Measurements from ENCODE around the gene IQSEC2. TPM values are rescaled to one million over a fixed set of nuclear protein-coding genes. Genes with fewer than 3 reads are reported as not detected.
A peak's percentile ranks its signal among the peaks of the same experiment; 100 is the strongest.

Gene IQSEC2
- total and polyA plus RNA-seq, 9 of the 15 experiments (the other 6 are each of a cell fraction or from before 2014, with no cell fraction given), result 2.7 to 41.8 (median 20.1) TPM

DNA sequence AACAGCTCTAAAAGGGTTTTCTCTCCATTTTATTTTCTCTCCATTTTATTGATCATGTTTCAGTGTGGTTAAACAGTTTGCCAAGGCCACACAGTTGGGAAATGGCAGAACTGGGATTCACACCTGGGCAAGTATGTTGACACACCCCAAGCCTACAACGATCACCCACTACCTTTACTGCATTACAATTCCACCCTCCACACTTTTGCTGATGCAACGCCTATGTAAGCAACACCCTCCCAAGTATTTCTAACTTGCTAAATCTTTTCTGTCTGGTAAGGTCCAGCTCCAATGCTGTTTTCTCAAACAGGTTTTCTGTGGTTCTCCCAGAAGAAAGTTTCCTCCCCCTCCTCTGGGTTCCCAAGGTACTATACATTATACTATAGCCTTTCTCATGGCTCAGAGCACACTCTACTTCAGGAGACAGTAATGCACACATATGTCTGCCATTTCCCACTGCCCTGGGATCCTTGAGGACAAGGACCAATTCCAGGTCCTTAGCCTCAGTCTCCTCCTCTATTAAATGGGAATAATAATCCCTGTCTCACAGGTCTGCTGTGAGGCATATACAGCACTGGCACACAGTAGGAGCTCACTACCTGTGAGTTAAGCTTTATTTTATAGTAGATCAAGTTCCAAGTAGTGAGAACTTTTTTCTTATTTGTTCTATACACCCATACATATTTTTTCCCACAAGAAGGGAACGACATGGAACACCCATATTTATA, 27.9 kb downstream of the IQSEC2 start (continued):
- TF ChIP-seq, protein P1, sequence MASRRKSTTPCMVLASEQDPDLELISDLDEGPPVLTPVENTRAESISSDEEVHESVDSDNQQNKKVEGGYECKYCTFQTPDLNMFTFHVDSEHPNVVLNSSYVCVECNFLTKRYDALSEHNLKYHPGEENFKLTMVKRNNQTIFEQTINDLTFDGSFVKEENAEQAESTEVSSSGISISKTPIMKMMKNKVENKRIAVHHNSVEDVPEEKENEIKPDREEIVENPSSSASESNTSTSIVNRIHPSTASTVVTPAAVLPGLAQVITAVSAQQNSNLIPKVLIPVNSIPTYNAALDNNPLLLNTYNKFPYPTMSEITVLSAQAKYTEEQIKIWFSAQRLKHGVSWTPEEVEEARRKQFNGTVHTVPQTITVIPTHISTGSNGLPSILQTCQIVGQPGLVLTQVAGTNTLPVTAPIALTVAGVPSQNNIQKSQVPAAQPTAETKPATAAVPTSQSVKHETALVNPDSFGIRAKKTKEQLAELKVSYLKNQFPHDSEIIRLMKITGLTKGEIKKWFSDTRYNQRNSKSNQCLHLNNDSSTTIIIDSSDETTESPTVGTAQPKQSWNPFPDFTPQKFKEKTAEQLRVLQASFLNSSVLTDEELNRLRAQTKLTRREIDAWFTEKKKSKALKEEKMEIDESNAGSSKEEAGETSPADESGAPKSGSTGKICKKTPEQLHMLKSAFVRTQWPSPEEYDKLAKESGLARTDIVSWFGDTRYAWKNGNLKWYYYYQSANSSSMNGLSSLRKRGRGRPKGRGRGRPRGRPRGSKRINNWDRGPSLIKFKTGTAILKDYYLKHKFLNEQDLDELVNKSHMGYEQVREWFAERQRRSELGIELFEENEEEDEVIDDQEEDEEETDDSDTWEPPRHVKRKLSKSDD (conservative IDR thresholded peaks at IDR 0.05; ENCODE audit: low read length), result no peak
- TF ChIP-seq NFRKB (IDR thresholded peaks at IDR 0.05; ENCODE audit: low read depth), result peak; percentile 44; the same call in 1 of the 2 replicates
- TF ChIP-seq, protein P2, sequence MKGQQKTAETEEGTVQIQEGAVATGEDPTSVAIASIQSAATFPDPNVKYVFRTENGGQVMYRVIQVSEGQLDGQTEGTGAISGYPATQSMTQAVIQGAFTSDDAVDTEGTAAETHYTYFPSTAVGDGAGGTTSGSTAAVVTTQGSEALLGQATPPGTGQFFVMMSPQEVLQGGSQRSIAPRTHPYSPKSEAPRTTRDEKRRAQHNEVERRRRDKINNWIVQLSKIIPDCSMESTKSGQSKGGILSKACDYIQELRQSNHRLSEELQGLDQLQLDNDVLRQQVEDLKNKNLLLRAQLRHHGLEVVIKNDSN (CRISPR knock-in tag; IDR thresholded peaks at IDR 0.05), result no peak
- TF ChIP-seq ZNF24 (IDR thresholded peaks at IDR 0.05), result no peak
- TF ChIP-seq BCL6 (CRISPR knock-in tag; IDR thresholded peaks at IDR 0.05), result no peak
- TF ChIP-seq ZBTB34 (CRISPR knock-in tag; IDR thresholded peaks at IDR 0.05), result no peak
- TF ChIP-seq CCAR2 (IDR thresholded peaks at IDR 0.05; ENCODE audit: low read depth, low read length), result no peak
- no peak for TF ChIP-seq KAT8 (IDR thresholded peaks at IDR 0.05; ENCODE audit: low read depth)
- TF ChIP-seq CCNT2 (IDR thresholded peaks at IDR 0.05; ENCODE audit: borderline replicate concordance, extremely low read depth, insufficient read length, low read depth, low read length), result no peak
- no peak for TF ChIP-seq CBX5 (IDR thresholded peaks at IDR 0.05; ENCODE audit: borderline replicate concordance, low read depth)
- TF ChIP-seq TRIM28 (IDR thresholded peaks at IDR 0.05), result no peak
- no peak for TF ChIP-seq ZNF184 (CRISPR knock-in tag; IDR thresholded peaks at IDR 0.05)
- no peak for TF ChIP-seq HNRNPUL1 (IDR thresholded peaks at IDR 0.05; ENCODE audit: low read length)
- no peak for TF ChIP-seq BMI1 (IDR thresholded peaks at IDR 0.05; ENCODE audit: low read length)
- peak; percentile 67; the same call in 1 of the 2 replicates for TF ChIP-seq ZKSCAN1 (IDR thresholded peaks at IDR 0.05; ENCODE audit: low read depth, low read length)

All from K562 (cell line).